ENCODE results near the gene DACT1.

DACT1 gene

DNA sequence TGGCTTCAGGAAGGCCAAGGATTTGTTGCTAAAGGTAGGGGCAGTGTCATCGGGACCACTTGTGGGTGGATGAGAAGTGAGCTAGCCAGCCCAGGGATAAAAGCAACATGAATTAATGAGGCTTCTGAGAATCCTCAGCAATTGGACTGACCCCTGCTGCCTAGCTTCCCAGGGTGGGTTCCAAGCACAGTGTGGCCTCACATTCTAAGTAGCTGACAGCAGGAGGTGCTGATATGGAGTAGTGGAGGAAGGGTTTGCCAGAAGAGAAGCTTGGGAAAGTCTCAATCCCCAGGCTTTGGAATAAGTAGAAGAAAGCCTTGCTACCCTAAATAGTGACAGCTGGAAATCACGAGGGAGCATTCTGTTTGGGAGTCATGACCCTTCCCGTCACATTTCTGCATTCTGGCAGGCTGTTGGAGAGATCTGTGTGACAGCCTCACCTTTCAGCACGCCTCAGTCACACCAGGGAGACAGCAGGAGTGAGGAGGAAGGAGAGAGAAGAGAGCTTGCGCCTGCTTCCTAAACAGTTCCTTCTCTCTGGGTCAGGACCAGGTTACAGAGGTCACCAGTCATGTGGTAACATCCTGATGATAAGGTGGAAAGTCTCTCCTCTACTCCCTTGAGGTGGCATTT is 31.2 kb downstream of the DACT1 start:
- no peak for DNase-seq

GRCh38 chr14:58669556-58670200 is 31.9 kb downstream of the DACT1 start:
- no peak for DNase-seq

DNA sequence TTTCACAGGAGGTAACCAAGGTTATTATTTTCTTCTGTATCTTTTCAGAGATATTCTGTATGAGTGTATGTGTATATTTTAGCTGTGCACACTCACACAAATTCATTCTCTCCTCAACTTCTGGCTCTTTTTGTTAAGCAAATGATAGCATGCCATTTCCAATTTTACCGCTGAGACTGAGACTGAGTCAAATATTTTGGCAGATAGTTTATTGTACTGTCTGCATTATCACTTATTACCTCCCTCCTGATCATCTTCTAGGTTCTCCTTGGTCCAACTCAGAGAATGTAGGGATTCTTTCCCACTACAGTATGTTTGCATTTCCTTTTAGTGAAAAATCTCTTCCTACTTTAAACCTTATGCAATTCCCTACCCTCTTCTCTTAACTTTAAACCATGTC is 33.3 kb downstream of the DACT1 start:
- no peak for DNase-seq

GRCh38 chr14:58671436-58671835 is 33.7 kb downstream of the DACT1 start:
- DNase-seq = no peak

- no peak for DNase-seq
Observed at GRCh38 chr14:58673722-58674121, 36.0 kb downstream of the DACT1 start.

GRCh38 chr14:58677001-58677400 is 39.2 kb downstream of the DACT1 start:
- DNase-seq = no peak

GRCh38 chr14:58677517-58677916 is 39.8 kb downstream of the DACT1 start:
- DNase-seq = no peak

GRCh38 chr14:58677996-58678395 is 40.2 kb downstream of the DACT1 start:
- DNase-seq = no peak

DNA sequence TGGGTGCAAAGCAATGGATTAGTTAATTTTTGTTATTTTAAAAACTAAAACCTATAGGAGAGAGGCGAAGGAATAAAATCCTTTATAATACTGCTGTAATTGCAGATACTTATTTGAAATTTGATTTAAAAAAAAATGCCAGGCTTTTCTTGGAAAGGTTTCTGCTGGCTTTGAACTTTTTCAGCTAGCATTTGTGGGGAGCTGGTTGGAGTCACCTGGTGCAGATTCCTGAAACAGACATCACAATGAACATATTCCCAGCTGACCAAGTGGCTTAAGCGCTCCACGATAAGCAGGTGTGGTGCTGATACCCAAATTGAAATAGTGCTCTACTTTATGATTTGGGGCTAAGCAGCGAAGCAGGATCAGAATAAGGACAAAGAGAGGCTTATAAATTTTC is 42.9 kb downstream of the DACT1 start:
- no peak for DNase-seq

DNA sequence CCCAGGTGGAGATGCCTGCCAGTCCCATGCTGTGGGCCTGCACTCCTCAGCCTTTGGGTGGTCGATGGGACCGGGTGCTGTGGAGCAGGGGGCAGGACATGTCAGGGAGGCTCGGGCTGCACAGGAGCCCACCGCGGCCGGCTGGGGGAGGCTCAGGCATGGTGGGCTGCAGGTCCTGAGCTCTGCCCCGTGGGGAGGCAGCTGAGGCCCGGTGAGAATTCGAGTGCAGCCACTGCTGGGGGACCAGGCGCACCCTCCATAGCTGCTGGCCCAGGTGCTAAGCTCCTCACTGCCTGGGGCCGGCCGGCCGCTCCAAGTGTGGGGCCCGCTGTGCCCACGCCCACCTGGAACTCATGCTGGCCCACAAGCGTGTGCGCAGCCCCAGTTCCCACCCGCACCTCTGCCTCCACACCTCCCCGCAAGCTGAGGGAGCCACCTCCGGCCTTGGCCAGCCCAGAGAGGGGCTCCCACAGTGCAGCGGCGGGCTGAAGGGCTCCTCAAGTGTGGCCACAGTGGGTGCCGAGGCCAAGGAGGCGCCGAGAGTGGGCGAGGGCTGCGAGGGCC is 49.6 kb downstream of the DACT1 start:
- no peak for DNase-seq

DNA sequence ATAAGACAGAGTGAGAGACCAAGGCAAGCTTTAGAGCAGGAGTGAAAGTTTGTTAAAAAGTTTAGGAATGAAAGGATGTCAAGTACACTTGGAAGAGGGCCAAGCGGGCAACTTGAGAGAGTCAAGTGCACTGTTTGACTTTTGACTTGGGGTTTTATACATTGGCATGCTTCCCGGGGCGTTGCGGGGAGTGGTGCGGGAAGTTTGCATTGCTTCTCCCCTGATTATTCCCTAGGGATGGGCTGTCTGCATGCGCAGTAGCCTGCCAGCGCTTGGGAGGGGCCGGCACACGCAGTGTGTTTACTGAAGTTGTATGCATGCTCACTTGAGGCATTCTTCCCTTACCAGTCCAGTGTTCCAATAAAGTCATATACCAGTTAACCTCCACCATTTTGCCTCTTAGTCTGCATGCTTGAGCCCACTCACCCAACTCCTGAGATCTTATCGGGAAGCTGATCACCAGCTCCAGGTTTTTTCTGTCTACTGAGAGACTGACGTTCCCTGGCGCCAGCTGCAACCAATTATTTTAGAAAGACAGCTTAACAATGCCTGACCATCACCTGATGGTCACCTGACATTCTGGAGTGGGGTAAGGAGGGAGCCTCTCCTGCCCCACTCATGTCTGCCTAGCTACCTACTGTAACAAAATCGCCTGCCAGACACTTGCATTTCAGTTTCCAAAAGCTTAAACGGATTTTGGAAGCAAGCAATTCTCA is 53.2 kb downstream of the DACT1 start:
- no peak for DNase-seq

GRCh38 chr14:58693048-58693447 is 55.3 kb downstream of the DACT1 start:
- no peak for DNase-seq

GRCh38 chr14:58695514-58695913 is 57.8 kb downstream of the DACT1 start:
- DNase-seq = no peak

GRCh38 chr14:58697266-58697929 is 59.6 kb downstream of the DACT1 start:
- DNase-seq = no peak
